GM23338 (cell line): Measurements from ENCODE around the gene USP17L30. TPM values are rescaled to one million over a fixed set of nuclear protein-coding genes. Genes with fewer than 3 reads are reported as not detected.
"Not testable (repeated sequence)": the region's sequence is repeated elsewhere in the genome, so short reads cannot be mapped to it uniquely, and the experiment has no call there.

ENCODE experiments used
- ATAC-seq: fragments of 200-7000 bp; cut with Tn5 transposase; 3 replicates; pipeline ENCODE4 v1.9.1; 2020
- DNase-seq: peaks from one replicate; pipeline ENCODE4 v3.0.0-alpha.2; 2015; ENCODE audit warnings: low spot score
- H2AFZ ChIP-seq: fragments of 200-600 bp; sonication (generic); 2 replicates; pipeline ENCODE4 v1.8.0; 2016; ENCODE audit warnings: antibody characterized with exemption, mild to moderate bottlenecking, moderate library complexity
- H3F3A ChIP-seq: fragments of 200-600 bp; sonication (generic); replicated peaks from 2 replicates; pipeline ENCODE4 v1.8.0; 2017; ENCODE audit warnings: antibody characterized with exemption, mixed run types, low read depth
- H3K27ac ChIP-seq: fragments of 200-600 bp; sonication (generic); 2 replicates; pipeline ENCODE4 v1.6.1; 2016; ENCODE audit warnings: low read depth
- H3K27me3 ChIP-seq: fragments of 200-600 bp; sonication (generic); 2 replicates; pipeline ENCODE4 v1.8.0; 2016; ENCODE audit warnings: mild to moderate bottlenecking, mixed run types, moderate library complexity; ENCODE audit not compliant: insufficient read depth
- H3K36me3 ChIP-seq: fragments of 200-600 bp; sonication (generic); 2 replicates; pipeline ENCODE4 v1.8.0; 2016; ENCODE audit warnings: mild to moderate bottlenecking; ENCODE audit not compliant: insufficient read depth
- H3K4me1 ChIP-seq: fragments of 200-600 bp; sonication (generic); 2 replicates; pipeline ENCODE4 v1.8.0; 2016; ENCODE audit warnings: mild to moderate bottlenecking, moderate library complexity; ENCODE audit not compliant: insufficient read depth
- H3K4me2 ChIP-seq: fragments of 200-600 bp; sonication (generic); 2 replicates; pipeline ENCODE4 v1.7.1; 2017; ENCODE audit warnings: mixed run types
- H3K4me3 ChIP-seq: fragments of 200-600 bp; sonication (generic); 2 replicates; pipeline ENCODE4 v1.6.1; 2016; ENCODE audit warnings: mixed run types
- H3K79me2 ChIP-seq: fragments of 200-600 bp; sonication (generic); replicated peaks from 2 replicates; pipeline ENCODE4 v1.8.0; 2017; ENCODE audit warnings: mild to moderate bottlenecking; ENCODE audit not compliant: insufficient read depth
- H3K9me2 ChIP-seq: fragments of 200-600 bp; sonication (generic); 2 replicates; pipeline ENCODE4 v1.8.0; 2017; ENCODE audit not compliant: insufficient read depth
- H4K20me1 ChIP-seq: fragments of 200-600 bp; sonication (generic); replicated peaks from 2 replicates; pipeline ENCODE4 v1.8.0; 2017; ENCODE audit warnings: mild to moderate bottlenecking; ENCODE audit not compliant: insufficient read depth
- H3K27ac Mint-ChIP-seq: 2 replicates; pipeline ENCODE4 v1.8.0; 2020; ENCODE audit warnings: inconsistent platforms, mild to moderate bottlenecking, moderate library complexity, mixed read lengths
- H3K27me3 Mint-ChIP-seq: 3 replicates; pipeline ENCODE4 v1.8.0; 2022; ENCODE audit warnings: low read depth, mild to moderate bottlenecking, moderate library complexity, mixed read lengths, inconsistent platforms; ENCODE audit not compliant: insufficient read depth, poor library complexity
- H3K36me3 Mint-ChIP-seq: 3 replicates; pipeline ENCODE4 v1.8.0; 2021; ENCODE audit warnings: low read depth, mild to moderate bottlenecking, inconsistent platforms, moderate library complexity, mixed read lengths
- H3K4me1 Mint-ChIP-seq: 3 replicates; pipeline ENCODE4 v1.8.0; 2020; ENCODE audit warnings: mild to moderate bottlenecking, inconsistent platforms, mixed read lengths
- H3K4me3 Mint-ChIP-seq: 3 replicates; pipeline ENCODE4 v1.8.0; 2021; ENCODE audit warnings: moderate library complexity, mild to moderate bottlenecking, inconsistent platforms, mixed read lengths
- H3K9me3 Mint-ChIP-seq: 3 replicates; pipeline ENCODE4 v1.8.0; 2020; ENCODE audit warnings: moderate library complexity, mild to moderate bottlenecking, inconsistent platforms, mixed read lengths
- CREB1 ChIP-seq: fragments of 250-450 bp; sonication (Bioruptor Pico); IDR thresholded peaks from 2 replicates; pipeline ENCODE4 v1.5.0; 2020; ENCODE audit warnings: low read depth, mild to moderate bottlenecking, moderate library complexity
- CTCF ChIP-seq, 2 experiments: fragments of 200-600 bp in 1 of 2; sonication (generic) in 1 of 2; conservative IDR thresholded peaks; 2 replicates each; pipeline versions ENCODE4 v1.5.1 to v1.6.1; 2016 to 2017; ENCODE audit warnings: antibody characterized with exemption in 2 of 2, low read depth in 2 of 2, mild to moderate bottlenecking in 2 of 2, moderate library complexity in 1 of 2
- ETS1 ChIP-seq: IDR thresholded peaks from 2 replicates; pipeline ENCODE4 v1.6.1; 2016; ENCODE audit warnings: antibody characterized with exemption
- EZH2 ChIP-seq: fragments of 200-600 bp; sonication (generic); IDR thresholded peaks from one replicate; pipeline ENCODE4 v1.8.0; 2017; ENCODE audit warnings: antibody characterized with exemption, mild to moderate bottlenecking, low read depth; ENCODE audit not compliant: unreplicated experiment
- NANOG ChIP-seq: IDR thresholded peaks from 2 replicates; pipeline ENCODE4 v1.6.1; 2016; ENCODE audit warnings: antibody characterized with exemption, borderline replicate concordance
- POLR2AphosphoS5 ChIP-seq: IDR thresholded peaks from 2 replicates; pipeline ENCODE4 v1.6.1; 2016; ENCODE audit warnings: antibody characterized with exemption, low read depth
- ZNF462 ChIP-seq: fragments of 250-450 bp; sonication (Bioruptor Pico); IDR thresholded peaks from 2 replicates; pipeline ENCODE4 v1.5.0; 2020; ENCODE audit warnings: mild to moderate bottlenecking, moderate library complexity
- polyA plus RNA-seq: library from polyadenylated mRNA; unstranded; fragments of >200 nt; fragmentation: Nextera tagmentation; extraction: Ambion mirVana; gene quantifications from 2 replicates; pipeline ENCODE4 v1.2.1, GENCODE V29; 2016
- total RNA-seq: library from RNA; depleted of rRNA; stranded (reverse); fragments of >200 nt; shearing (Covaris generic); gene quantifications from 2 replicates; pipeline ENCODE4 v1.2.3, GENCODE V29; 2014

USP17L30 gene
- total and polyA plus RNA-seq, 2 experiments from 2014 or later, result not detected

GRCh38 chr4:9405774-9406173 is 42.8 kb downstream of the USP17L30 start:
- not testable (repeated sequence) for H2AFZ ChIP-seq, H3K36me3 ChIP-seq, ATAC-seq, H3K4me2 ChIP-seq, H3K27ac ChIP-seq, H3K36me3 Mint-ChIP-seq, H3K27ac Mint-ChIP-seq, H3K9me3 Mint-ChIP-seq, H3K9me2 ChIP-seq, H3K4me1 ChIP-seq, H3K27me3 Mint-ChIP-seq, H3K27me3 ChIP-seq, H4K20me1 ChIP-seq, H3K4me1 Mint-ChIP-seq, H3F3A ChIP-seq, H3K4me3 ChIP-seq, DNase-seq, H3K79me2 ChIP-seq, H3K4me3 Mint-ChIP-seq

GRCh38 chr4:9406491-9406890 is 43.6 kb downstream of the USP17L30 start:
- H3K27me3 Mint-ChIP-seq, H3K4me3 Mint-ChIP-seq: not testable (repeated sequence)

GRCh38 chr4:9409793-9410192 is 46.9 kb downstream of the USP17L30 start:
- Histone ChIP-seq H3K9me2 (no peaks in the 10 kb centered on the region), H3K79me2 (no peaks in the 10 kb centered on the region), H3K4me1 (no peaks in the 10 kb centered on the region), H3K27me3 (no peaks in the 10 kb centered on the region), H3K27ac (no peak overlapping the region), H3K4me3 (no peak overlapping the region), H4K20me1 (no peaks in the 10 kb centered on the region), H3F3A (no peaks in the 10 kb centered on the region), H3K36me3 (no peaks in the 10 kb centered on the region), H2AFZ (no peak overlapping the region), H3K4me2 (no peak overlapping the region)
- H3K4me3 Mint-ChIP-seq, result no peak overlapping the region
- ATAC-seq, result no peak
- no peak overlapping the region for H3K27ac Mint-ChIP-seq
- DNase-seq, result no peak
- H3K9me3 Mint-ChIP-seq, result peaks cover 6% of the 10 kb centered on the region; the same call in 2 of the 3 replicates
- no peaks in the 10 kb centered on the region for H3K36me3 Mint-ChIP-seq
- H3K4me1 Mint-ChIP-seq, result no peaks in the 10 kb centered on the region
- TF ChIP-seq CREB1 (CRISPR knock-in tag) (no peak), ETS1 (no peak), POLR2AphosphoS5 (no peak), EZH2 (no peak), NANOG (no peak), ZNF462 (CRISPR knock-in tag) (no peak), CTCF (conservative IDR thresholded peaks at IDR 0.05; ENCODE audit: low read depth in 2 of 2) (no peak)
- H3K27me3 Mint-ChIP-seq, result peaks cover 11% of the 10 kb centered on the region

More at GRCh38 chr4:9406491-9406890, 43.6 kb downstream of the USP17L30 start:
- not testable (repeated sequence) for H3K4me3 ChIP-seq, H3K27ac Mint-ChIP-seq, DNase-seq, H4K20me1 ChIP-seq, H3K4me2 ChIP-seq, H3K36me3 ChIP-seq, H3K27ac ChIP-seq, H3K79me2 ChIP-seq, H3K36me3 Mint-ChIP-seq, H3K27me3 ChIP-seq, H3K9me2 ChIP-seq, ATAC-seq, H2AFZ ChIP-seq, H3F3A ChIP-seq, H3K4me1 ChIP-seq, H3K9me3 Mint-ChIP-seq, H3K4me1 Mint-ChIP-seq
